ENCODE measurements around the gene C2orf72.
"Not testable (repeated sequence)": the region's sequence is repeated elsewhere in the genome, so short reads cannot be mapped to it uniquely, and the experiment has no call there.

Gene C2orf72

DNA sequence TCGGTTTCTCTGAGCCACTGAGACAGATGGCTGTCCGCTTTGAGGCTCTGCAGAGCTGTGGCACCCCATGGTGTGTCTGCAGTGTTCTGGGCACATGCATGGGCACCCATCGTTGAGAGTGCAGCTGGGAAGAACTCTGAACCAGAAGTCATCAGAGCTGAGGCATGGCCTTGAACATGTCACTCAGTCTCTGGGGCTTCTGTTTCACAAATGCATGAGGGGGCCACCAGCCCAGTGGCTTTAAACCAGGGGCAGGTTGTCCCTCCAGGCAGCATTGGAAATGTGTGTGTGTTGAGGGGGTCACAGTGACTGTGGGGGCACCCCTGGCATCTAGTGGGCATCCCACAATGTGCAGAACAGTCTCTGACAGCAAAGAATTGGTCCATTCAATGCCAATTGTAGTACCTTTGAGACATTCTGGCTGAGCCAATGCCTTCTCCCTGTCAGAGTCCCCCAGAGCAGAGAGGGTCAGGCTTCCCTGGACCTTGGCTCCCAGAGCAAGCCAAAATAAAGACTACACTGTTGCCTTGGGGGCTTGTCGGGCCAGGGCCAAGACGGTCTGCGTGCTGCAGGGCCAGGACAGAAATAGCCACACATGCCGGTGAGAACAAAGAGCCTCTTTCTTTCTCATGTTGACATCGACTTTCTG is 10.1 kb downstream of the C2orf72 start:
- no peak for DNase-seq

DNA sequence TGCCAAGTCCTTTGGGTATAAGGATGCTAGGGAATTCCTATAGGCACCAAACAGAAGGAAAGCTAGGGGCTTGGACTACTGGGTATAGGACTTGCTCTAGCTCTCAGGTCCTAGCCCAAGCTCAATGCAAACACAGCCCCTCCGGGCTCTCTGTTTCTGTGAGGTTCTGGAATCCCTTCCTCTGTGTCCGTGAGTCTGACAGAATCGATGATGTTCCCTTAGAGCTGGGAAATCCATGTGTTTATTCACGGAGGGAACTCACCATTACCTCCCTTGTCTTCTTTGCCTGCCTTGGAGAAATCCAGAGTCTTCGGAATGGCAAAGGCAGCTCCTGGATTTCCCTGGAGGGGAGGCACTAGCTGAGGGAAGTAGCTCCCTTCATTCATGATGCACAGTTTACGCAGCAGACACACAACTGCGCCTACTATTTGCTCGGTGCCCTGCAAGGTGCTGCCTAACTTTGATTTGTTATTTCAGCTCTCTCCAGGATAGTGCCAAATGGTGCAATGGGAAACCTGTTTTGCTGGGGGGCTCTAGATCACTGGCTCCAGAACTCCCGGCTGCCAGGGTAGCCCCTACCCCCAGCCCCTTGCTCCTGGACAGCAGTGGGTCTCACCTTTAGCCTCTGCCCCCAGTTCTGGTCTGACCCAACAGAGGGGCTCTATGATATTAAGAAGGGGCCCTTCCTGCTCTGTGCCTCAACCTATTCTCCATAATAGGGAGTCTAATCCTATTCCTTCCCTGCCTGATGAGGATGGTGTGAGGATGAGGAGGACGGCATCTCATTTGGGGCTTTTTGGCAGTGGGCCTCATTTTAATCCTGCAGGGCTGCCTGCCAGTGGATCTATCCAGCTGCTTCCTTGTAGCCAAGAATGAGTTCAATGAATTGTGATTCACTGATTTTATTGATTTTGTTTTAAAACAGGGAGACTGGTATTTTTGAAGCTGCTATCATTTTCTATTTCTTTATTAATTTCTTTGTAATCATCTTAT is 10.9 kb downstream of the C2orf72 start:
- DNase-seq = no peak

DNA sequence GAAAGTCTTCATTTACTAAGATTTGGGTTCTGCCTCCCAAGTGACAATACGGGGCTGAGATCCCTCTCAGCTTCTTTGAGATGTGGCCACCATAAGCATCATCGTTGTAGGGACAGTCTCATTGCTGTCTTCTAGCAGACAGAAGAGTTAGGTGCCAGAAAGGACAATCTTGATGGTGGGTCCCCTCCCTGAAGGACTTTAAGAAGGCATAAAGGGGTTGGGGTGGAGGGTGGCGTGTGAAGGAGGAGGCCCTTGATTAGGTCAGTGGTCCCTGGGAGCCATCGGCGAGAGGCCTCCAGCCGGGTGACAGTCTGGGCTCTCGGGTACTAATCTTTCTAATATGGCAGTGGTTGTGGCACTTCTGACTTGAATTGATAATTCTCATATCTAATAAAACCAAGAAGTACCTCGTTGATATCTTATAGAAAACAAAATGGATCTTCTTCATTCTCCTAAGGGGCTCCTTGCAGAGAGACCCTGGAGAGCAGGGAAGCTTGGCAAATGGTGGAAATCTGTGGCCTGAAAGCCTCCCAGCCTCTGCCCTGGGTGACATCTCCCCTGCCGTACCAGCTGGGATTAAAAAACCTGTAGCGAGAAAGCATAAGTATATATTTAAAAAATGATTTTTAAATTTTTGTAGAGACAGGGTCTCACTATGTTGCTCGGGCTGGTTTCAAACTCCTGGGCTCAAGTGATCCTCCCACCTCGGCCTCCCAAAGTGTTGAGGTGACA is 12.1 kb downstream of the C2orf72 start:
- no peak for DNase-seq

DNA sequence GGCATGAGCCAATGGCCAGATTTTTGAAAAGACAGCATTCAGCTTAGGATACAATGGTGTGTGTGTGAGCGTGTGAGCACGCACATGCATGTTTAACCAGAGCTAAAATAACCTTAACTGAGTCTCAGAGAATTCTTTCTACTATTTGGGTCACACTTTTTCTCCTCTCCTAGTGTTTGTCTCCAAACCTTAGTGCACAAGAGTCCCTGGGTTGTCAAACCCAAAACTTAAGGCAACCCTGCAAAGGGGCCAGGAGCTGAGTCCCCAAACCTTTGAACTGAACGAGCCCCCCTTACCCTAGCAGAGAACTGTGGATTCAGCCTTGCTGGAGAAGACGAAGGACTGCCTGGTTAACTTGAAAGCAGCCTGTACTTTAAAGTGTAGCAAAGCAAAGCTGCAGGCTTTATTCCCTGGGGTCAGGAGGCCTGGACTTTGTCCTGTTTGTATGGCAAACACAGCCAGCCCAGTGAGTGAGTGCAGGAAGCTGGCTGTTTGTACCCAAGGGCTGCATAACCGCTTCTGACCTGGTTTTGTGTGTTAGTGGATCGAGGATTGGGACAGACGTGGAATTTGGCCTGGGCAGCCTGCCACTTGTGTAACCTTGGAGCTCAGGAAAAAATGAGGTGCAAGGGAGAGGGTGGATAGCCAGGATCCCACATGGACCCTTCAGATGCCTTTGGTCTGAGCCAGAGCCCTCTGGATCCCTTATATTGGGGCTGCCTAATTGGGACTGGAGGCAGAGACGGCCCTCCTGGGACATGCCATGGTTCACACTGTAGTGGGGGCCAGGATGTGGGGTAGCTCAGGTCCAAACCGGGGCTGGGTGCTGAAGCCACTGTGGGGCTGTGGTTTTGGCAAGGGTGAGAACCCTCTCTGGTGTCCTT is 12.9 kb downstream of the C2orf72 start:
- no peak for DNase-seq

DNA sequence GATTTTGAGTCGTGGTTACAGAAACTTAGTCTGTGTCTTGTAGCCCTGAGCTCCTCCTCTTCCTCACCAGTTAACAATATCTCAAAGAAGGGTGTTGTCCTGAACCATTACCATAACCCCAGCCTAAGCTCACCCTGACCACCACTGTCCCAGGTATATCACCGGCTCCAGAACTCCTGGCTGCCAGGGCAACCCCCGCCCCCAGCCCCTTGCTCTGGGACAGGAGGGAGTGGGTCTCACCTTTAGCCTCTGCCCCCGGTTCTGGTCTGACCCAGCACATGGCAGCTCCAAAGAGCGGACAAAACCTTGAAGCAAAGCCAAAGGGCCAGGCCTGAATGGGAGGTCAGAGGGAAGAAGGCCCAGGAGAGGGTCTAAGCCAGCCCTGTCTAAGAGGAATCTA is 13.8 kb downstream of the C2orf72 start:
- DNase-seq = no peak

DNA sequence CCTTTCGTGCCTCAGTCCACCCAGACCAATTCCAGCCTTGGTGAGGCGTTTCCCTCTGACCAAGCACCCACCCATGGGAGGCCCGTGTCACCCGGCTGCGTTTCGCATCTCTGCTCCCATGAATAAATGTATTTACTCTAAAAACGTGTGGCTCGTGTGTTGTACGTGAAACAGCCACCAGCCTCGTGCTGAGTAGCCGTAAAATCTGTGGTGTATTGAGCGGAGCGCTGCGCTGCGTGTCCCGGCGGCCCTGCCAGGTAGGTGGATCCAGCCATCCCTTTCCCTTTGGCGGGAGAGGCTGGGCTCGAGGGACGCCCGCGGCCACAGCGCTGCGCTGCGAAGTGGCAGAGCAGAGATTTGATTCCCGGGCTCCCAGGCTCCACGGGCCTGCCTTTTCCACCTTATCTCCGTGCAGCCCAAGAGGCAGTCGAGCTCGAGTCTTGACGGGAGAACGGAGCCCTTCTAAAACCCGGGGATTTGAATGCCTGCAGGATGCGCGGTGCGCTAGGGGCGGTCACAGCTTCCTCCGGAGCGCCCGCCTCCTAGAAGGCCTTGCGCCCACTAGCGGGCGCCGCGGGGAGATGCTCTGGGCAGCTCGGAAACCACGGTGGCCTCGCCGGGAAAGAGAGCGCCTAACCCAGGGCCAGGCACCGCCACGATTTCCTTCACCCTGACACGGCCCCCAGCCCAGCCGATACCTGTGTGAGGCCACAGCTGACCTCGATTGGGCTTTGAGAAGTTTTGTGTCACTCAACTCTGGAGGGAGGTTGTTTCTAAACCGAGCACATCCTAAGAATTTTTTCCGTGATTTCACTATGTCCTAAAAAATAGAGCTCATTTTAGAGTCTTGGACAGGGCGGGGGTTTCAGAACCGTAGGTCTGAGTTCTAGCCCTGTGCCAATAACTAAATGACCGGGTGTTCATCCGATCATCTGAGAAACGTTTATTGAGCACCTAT is 15.4 kb downstream of the C2orf72 start:
- DNase-seq = peak; percentile 84

DNA sequence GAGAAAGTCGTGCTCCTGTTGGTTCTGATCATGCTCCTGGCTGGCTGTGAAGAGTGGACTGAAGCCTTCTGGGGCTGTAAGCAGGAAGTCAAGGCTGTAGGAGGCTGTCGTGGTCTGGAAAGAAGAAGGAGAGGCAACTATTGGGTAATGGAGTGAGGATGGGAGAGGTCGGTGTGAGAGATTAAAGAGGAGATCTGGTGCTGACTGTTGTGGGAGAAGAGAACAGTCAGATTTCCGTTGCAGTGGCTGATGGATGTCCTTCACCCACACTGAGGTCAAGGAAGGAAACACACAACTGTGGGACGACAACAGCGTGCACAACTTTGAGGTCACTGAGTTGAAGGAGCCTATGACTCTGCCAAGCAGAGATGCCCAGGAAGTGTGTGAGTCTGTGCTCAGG is 16.5 kb downstream of the C2orf72 start:
- no peak for DNase-seq

DNA sequence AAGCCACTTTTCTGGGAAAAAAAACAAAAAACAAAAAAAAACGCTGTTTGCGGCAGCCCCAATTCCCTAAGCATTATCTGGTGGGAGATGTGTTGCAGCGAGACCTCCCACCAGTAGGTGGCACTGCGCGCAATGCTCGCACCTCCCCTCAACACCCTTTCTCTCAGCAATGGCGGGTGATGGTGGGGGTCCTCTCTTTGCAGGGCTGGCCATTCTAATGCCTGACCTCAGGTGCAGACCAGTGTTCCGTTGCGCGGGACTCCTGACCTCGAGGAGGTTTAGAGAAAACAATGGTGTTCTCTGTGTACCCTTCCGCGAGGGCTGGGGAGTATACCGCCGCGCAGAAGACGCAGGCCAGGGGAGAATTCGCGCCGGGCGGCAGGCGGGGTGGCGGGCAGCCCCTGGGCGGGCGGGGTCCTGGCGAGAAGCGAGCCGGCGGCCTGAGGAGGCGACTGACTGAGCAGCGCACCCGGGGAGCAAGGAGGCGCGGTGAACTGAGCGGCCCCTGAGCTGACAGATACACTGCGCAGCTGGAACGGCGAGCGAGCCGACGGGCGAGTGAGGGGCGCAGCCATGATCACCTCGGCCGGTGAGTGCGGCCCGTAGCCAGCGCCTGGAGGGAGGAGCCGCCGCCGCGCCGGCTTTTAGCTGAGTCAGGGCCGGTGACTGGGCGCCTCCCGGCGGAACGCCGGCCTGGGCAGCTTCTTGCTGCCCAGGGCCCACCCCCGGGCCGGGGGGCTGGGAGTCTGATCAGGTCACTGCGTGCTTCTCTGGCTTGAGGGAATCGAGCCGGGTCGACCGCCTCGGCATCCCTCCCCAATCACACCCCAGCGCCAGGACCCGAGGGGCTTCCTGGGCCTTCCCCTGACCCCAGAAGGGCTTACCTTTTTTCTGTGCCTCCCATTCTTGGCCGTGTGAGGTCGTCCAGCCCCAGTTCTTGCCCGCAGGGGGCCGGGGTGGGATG is 19.4 kb downstream of the C2orf72 start, which contains the start of gene PSMD1:
PSMD1 (plus strand) TSS at position 415 of the 964 bp plus-strand sequence; CDS start at position 574, 159 bp downstream.
- peak; percentile 94 for DNase-seq

DNA sequence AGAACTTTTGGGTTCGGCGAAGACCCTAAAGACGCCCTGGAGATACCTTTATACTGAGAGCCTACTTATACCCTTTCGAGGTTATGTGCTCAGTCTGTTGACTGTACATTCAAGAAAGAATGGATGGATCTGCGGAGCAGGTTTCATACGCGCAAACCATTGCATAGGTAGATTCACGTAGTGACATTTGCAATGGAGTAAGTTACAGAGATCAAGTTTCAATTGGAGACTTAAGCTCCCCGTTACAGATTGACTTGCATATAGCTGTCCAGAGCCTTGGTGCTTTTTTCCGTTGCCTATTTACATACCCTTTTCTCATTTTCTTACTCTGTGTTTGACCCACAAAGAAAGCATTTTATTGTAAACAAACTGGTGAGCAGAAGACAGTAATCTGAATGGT is 20.3 kb downstream of the C2orf72 start:
- DNase-seq = no peak

DNA sequence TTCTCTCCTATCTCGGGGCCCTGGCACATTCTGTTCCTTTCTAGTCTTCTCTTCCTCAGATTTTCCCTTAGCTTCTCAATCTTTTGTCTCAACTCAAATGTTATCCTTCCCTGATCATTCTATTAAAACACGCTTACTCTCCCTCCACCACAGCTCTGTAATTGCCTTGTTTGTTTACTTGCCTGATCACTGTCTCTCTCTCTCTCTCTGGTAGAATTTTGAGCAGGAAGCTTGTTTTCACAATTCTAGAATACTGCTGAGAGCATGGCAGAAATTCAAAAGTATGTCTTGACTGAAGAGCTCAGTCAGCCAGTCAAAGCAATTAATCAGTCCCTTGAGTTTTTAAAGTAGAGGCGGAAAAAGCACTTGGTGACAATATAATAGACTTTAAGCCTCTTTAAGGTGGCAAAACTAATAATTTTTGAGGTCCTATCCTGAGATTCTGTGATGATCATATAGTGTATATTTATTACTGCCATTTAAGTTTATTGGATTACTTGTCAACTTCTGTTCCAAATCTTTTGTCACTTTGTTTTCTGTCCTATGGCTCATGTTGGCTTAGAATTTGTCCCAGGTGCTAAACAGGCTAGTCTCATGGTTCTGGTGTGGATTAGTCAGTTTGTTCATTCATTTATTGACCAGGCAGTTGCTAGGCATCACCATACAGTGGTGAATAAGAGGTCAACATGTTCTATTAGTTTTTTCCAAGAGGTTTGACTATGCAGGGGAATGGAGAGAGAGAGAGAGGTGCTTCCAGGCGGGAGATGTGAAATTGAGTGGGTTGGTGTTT is 21.6 kb downstream of the C2orf72 start:
- DNase-seq = no peak

DNA sequence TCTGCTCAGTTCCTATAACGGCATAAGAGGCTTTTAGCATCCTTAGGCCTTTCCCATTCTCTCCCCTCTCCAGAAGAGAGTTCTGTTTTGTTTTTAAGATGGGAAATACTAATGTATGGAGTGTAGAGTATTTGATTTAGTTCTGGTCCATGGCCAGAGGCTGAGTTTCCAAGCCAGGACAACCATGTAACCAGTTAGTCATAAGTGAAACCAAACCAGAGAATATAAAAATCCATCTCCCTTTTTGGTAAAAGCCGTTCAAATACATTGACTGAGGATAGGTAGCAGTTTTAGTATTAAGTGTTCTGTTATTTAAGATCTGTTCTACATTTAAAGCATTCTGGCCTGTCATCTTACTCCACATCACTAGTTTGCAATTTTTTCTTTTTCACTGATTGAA is 22.4 kb downstream of the C2orf72 start:
- DNase-seq = no peak

DNA sequence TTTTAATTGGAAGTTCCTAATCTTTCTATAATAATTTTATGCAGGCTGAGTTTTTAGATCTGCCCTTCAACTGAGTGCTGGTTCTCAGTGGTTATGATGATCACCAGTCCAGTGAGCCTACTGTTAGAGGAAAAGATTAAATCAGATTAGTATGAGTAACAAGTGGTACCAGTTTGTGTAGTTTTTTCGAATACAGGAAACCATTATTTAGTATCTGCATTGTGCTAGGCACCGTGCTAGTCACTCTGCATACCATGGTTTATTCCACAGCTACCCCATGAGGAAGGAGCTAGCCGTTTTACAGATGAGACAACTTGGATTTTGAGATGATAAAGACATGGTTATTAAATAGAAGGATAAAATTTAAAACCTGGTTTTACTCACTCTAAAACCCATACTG is 25.5 kb downstream of the C2orf72 start:
- no peak for DNase-seq

DNA sequence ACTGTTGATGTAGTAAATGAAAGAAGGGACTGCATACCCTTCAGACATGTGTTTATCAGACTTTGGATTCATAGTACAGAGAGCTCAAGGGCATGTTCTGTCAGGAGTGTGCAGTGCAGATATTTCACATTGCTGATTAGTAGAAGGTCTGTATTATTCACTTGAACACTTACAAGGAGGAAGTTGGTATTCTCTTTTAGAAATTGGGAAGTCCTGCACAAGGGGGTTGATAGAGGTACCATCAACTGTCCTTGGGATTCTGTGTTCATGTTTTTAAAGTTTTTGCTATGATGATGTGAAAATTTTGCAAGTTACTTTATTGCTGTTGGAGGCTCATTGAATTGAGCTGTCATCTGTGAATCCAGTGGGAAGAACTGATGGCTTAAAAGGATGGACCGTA is 26.0 kb downstream of the C2orf72 start:
- no peak for DNase-seq

DNA sequence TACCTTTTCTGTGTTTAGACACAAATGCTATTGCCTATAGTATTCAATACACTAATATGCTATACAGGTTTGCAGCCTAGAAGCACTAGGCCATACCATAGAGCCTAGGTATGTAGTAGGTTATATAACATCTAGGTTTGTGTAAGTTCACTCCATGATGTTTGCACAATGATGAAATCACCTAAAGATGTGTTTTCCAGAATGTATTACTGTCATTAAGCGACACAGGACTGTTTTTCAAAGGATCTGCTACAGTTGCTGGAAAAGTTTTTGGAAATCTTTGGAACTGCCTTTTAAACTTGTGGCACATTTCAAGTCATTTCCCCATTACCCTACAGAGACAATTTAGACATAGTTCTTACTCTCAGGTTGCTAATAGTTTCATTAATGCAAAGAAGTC is 28.6 kb downstream of the C2orf72 start:
- DNase-seq = no peak

DNA sequence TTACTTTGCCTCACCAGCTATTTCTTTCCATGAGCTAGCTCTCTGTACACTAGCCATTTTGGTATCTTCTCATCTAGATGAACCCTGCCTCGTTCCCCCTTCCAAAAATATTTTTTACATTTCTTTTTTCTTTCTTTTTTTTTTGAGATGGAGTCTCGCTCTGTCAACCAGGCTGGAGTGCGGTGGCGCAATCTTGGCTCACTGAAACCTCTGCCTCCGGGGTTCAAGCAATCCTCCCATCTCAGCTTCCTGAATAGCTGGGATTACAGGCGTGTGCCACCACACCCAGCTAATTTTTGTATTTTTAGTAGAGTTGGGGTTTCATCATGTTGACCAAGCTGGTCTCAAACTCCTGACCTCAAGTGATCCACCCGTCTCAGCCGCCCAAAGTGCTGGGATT is 30.2 kb downstream of the C2orf72 start:
- not testable (repeated sequence) for DNase-seq

DNA sequence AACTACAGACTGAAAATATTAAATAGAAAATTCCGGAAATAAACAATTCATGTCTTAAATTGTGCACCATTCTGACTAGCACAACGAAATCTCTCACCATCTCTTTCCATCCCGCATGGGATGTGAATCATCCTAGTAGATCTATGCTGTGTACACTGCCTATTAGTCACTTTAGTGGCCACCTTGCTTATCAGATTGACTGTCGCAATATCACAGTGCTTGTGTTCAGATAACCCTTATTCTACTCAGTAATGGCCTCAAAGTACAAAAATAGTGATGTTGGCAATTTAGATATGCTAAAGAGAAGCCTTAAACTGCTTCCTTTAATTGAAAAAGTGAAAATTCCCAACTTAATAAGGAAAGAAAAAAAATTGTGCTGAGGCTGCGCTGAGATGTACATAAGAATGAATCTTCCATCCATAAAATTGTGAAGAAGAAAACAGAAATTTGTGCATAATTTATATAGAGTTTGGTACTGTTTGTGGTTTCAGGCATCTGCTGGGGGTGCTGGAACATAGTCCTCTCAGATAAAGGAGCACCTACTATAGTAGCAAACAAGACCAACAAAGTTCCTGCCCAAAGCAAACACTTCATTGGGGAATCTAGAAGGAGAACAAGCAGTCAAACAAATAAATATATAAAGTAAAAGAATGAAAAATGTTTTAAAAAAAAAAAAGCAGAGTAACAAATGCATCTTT is 31.4 kb downstream of the C2orf72 start:
- no peak for DNase-seq

DNA sequence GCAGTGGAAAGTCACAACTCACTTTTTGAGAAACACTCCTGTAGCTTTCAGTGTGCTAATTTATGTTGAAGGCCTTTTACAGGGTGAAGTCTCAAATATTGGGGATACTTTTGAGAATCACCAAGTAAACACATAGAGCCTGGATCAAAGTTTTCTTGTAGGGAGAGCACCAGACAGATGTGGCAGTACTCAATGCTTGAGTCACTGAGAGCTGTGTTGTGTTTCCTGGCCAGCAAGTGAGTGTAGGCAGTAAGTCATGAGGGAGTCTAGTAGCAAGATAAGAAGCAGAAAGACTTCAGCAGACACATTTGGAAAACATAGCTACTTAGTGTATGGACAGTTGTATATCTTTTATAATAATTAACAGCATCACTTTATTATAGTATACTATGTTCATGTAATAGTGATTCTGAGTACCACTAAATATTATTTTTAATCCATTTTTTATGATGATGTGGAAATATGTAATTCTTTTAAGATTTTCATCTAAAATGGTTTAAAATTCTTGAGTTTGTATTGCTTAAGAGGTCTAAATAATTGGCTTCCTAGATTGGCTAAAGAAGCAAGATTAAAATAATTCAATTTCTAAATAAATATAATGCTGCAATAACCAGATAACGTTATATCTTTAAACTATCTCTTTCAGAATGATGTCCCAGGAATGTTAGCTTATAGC is 32.2 kb downstream of the C2orf72 start:
- DNase-seq = no peak

DNA sequence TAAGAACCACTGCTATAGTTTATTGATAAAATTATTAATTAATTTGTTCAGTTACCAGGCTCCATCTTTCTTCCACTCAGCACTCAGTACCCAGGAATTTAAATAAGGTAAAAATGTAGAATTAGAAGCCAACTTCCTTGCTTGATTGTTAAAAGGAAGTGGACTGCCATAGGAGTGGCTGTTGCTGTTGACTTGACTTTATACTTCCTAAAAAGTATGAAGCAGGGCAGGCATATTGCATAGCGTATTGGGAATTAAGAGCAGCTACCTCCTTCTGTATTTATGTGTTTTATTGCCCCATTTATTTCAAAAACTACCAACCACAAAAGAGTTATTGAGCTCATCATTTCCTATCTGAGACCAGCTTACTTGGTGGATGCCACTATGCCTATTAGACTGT is 47.2 kb downstream of the C2orf72 start:
- DNase-seq = no peak
